ENCODE measurements around the gene PATL1.
A peak's percentile ranks its signal among the peaks of the same experiment; 100 is the strongest.
"Not testable (repeated sequence)": the region's sequence is repeated elsewhere in the genome, so short reads cannot be mapped to it uniquely, and the experiment has no call there.

The PATL1 gene

GRCh38 chr11:59674291-59674690 lies 5.5 kb upstream of the PATL1 start:
- no peak for DNase-seq

DNA sequence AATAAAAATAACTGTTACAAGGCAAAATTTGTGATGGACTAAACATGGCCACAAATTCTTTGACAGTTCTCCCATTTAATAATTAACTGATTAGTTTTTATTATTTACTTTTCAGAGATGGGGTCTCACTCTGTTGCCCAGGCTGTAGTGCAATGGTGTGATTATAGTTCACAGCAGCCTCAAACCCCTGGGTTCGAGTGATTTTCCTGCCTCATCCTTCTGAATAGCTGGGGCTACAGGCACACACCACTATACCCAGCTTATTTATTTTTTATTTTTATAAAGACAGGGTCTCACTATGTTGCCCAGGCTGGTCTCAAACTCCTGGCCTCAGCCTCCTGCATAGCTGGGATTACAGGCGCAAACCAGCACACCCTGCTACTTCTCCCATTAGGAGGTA lies 4.5 kb upstream of the PATL1 start:
- DNase-seq = no peak

- DNase-seq = no peak
Measured at GRCh38 chr11:59671471-59671870, 2.6 kb upstream of the PATL1 start.

- no peak for DNase-seq
Measured at GRCh38 chr11:59669611-59670009, 773 bp upstream of the PATL1 start.

DNA sequence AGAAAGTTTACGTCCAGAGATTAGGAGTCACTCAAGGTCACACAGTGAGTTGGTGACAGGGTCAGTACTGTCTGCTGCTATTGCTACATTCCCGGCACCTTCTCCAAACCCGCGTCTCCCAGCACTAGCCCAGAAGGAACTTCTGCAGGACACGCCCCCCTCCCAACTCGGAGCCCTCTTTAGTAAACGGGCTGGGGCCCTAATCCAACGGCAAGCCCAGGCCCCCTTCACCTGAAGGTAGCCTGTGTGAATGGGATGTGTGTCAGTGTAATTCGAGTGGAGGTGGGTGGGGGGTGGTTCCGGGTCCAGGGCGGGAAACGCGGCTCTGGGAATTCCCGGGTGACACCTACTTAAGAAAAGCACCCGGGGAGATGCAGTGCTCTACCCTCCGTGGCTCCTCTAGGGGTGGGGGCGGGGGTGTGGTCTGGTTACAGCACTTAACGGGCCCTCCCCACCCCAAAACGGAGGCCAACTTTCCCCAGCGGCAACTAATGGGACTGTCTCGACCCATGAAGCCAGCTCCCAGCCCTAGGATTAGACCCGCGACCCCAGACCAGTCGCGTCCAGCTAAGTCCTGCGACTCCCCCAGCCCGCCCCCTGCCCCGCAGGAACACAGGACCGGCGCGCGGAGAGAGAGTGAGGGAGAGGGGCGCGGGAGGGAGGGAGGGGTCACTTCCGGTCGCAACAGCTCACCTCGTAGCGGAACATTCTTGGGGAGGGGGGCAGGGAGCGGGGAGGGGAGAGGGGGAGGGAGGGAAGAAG lies 468 bp downstream of the PATL1 start:
- peak; percentile 67 to 85 for DNase-seq

DNA sequence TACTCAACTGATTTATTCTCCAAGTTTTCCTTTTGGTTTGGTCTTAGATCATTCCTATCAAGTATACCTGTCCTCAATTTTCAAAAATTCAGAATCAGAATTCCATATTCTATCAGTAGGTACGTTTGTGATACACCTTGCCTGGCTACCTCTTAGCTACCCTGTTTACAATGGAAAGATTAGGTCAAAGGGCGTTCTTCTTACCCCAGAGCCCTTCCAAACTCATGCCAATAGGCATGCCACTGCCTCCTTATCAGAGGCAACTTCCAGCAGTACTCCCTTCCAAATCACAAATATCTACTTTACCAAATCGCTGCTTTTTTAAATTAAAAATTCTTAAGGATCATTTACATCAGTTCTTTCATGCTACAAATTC lies 1.0 kb downstream of the PATL1 start:
- DNase-seq = no peak

DNA sequence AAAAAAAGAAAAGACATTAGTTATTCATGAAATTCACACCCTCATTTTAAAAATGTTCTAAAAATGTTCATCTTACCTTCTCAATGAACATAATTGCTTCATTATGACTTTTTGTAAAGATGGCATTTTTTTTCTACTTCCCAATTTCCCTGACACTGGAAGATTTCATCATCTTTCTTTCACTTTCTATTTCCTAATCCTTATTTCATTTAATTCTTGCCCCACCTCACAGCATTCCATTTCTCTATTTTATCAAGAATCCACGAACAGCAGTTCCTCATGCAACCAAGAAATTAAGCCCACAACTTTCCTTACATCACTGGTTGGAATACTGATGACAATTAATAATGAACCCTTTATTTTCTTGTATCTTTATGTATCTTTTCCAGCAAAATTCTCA lies 1.9 kb downstream of the PATL1 start:
- DNase-seq = no peak

GRCh38 chr11:59660621-59661020 lies 8.2 kb downstream of the PATL1 start:
- no peak for DNase-seq

DNA sequence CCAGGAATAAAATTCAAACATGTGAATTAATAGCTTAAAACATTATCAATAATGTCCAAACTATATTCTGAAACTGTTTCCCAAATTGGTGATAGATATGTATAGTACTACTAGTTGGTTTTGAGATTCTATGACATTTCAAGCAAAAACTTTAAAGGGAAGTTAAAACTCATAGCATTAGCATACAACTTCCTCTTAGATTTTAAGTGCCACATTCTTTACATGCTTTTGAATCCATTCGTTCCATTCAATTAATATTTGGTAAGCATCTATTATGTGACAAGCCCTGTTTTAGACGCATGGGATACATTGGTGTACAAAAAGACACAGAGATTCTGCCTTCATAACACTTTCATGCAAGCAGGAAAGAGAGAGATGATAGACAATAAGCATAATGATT lies 8.9 kb downstream of the PATL1 start:
- DNase-seq = no peak

- no peak for DNase-seq
Measured at GRCh38 chr11:59658036-59658435, 10.8 kb downstream of the PATL1 start.

GRCh38 chr11:59654893-59655292 lies 13.9 kb downstream of the PATL1 start:
- DNase-seq = no peak

- no peak for DNase-seq
Measured at GRCh38 chr11:59647245-59647980, 21.4 kb downstream of the PATL1 start.

DNA sequence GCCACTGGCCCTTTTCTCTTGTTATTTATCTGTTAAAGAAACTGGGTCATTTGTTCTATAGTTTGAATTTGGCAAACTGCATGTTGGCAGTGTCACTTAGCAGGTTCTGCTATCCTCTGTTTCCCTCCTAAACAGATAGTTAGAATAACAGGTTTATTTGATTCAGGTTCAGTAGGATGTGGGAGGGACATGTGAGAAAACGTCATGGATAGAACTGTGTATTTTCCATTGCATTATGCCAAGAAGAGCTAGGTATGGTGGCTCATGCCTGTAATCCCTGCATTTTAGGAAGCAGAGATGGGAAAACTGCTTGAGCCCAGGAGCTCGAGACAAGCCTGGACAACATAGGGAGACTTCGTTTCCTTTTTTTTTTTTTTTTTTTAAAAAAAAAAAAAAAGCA lies 24.3 kb downstream of the PATL1 start:
- DNase-seq = no peak

DNA sequence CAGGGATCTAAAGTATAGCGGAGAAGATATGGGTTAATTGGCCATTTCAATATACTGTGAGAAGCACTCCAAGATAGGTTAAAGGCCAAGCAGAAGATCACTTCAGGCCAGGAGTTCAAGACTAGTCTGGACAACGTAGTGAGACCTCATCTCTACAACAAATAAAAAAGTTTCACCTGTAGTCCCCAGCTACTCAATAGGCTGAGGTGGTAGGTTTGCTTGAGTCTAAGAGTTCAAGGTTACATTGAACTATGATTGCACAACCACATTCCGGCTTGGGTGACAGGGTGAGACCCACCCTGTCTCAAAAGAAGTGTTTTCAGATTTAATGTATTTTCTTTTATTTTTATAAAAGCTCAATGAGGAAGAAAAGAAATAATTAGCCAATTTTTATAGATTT lies 25.4 kb downstream of the PATL1 start:
- no peak for DNase-seq

- DNase-seq = no peak
Measured at GRCh38 chr11:59641156-59641555, 27.7 kb downstream of the PATL1 start.

GRCh38 chr11:59630493-59630892 lies 38.3 kb downstream of the PATL1 start:
- no peak for DNase-seq

- DNase-seq = no peak
Measured at GRCh38 chr11:59629996-59630395, 38.8 kb downstream of the PATL1 start.

DNA sequence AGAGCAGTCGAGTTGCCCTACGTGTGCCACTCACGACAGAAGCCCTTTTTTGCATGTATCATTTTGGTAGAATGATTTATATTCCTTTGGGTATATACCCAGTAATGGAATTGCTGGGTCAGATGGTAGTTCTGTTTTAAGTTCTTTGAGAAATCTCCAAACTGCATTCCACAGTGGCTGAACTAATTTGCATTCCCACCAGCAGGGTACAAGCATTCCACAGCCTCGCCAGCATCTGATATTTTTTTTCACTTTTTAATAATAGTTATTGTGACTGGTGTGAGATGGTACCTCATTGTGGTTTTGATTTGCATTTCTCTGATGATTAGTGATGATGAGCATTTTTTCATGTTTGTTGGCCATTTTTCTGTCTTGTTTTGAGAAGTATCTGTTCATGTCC lies 41.9 kb downstream of the PATL1 start:
- DNase-seq = not testable (repeated sequence)

- no peak for DNase-seq
Measured at GRCh38 chr11:59625703-59626102, 43.1 kb downstream of the PATL1 start.

GRCh38 chr11:59617876-59618275 lies 51.0 kb downstream of the PATL1 start:
- no peak for DNase-seq

- peak in 1 of 2 experiments; percentile 89 for DNase-seq
Measured at GRCh38 chr11:59616396-59616982, 52.3 kb downstream of the PATL1 start.

GRCh38 chr11:59615637-59616395 lies 53.0 kb downstream of the PATL1 start, which contains the start of gene OSBP:
Gene OSBP (minus strand): TSS chr11:59615774. CDS start chr11:59615664, 110 bp downstream.
- DNase-seq = peak; percentile 91 to 99

DNA sequence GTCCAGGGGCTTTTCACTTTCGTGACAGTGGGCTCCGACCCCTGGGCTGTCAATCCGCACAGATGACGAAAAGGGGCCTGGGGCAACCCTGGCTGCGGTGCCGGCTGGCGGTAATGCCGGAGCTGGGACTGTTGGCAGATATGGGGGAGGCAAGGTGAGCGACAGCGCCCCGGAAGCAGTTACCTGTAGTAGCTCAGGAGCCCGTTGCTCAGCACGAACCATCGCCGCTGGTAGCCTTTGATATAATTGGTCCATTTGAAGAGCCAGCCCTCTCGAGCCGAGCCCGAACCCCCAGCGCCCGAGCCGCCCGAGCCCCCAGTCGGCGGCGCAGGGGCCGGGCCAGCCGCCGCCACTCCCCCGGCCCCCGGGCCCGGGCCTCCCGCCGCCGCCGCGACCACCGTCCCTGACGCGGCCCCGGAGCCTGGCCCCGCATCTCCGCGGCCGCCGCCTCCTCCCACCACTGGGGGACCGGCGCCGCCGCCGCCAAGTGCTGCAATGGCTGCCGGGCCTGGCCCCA lies 53.7 kb downstream of the PATL1 start:
- peak; percentile 44 to 57 for DNase-seq

Data from stimulated activated CD4-positive, alpha-beta T cell treated with anti-CD3 and anti-CD28 coated beads, Interleukin-4, amount 100 ng/mL, for 4 hours (primary cell).